Naive thymus-derived CD8-positive, alpha-beta T cell (primary cell): ENCODE measurements around the gene RGPD3. TPM values are rescaled to one million over a fixed set of nuclear protein-coding genes. Genes with fewer than 3 reads are reported as not detected.

Experiments used
- ATAC-seq, 2 donors: fragments of 150-1000 bp; cut with Tn5 transposase in 1 of 2; sonication (Bioruptor Pico), chemical (Tn5 transposase) in 1 of 2; 1 replicate in 1 of 2; 2 replicates in 1 of 2; pipeline ENCODE4 v1.10.0; 2021; ENCODE audit warnings: mild to moderate bottlenecking in 2 of 2, moderate library complexity in 2 of 2
- POLR2A ChIA-PET: fragments of 350-600 bp; sonication (Branson Sonifier 250); formaldehyde crosslinking; loops from one replicate; lab custom pipeline; 2021; ENCODE audit warnings: antibody characterized with exemption; lab: Charles Lee
- DNase-seq, 10 donors: peaks; one replicate each; pipeline versions ENCODE4 v3.0.0 to v3.0.0-alpha.2; 2020 to 2022
- H3K27ac Mint-ChIP-seq, 10 donors: one replicate each; pipeline ENCODE4 v1.8.0; 2020 to 2022; ENCODE audit warnings: mild to moderate bottlenecking in 10 of 10, mixed read lengths in 10 of 10, moderate library complexity in 4 of 10, inconsistent platforms in 1 of 10
- H3K27me3 Mint-ChIP-seq, 5 donors: one replicate each; pipeline ENCODE4 v1.8.0; 2021 to 2022; ENCODE audit warnings: mixed read lengths in 5 of 5
- H3K36me3 Mint-ChIP-seq, 3 donors: one replicate each; pipeline ENCODE4 v1.8.0; 2020 to 2022; ENCODE audit warnings: mixed read lengths in 3 of 3, mild to moderate bottlenecking in 2 of 3, inconsistent platforms in 1 of 3
- H3K4me1 Mint-ChIP-seq, 4 donors: one replicate each; pipeline ENCODE4 v1.8.0; 2021 to 2022; ENCODE audit warnings: mixed read lengths in 4 of 4
- H3K4me3 Mint-ChIP-seq, 10 donors: one replicate each; pipeline ENCODE4 v1.8.0; 2020 to 2022; ENCODE audit warnings: mild to moderate bottlenecking in 10 of 10, mixed read lengths in 10 of 10, moderate library complexity in 6 of 10, inconsistent platforms in 1 of 10
- H3K9me3 Mint-ChIP-seq, 9 donors: one replicate each; pipeline ENCODE4 v1.8.0; 2020 to 2022; ENCODE audit warnings: mixed read lengths in 9 of 9, mild to moderate bottlenecking in 3 of 9, inconsistent platforms in 1 of 9, moderate library complexity in 1 of 9
- polyA plus RNA-seq, 3 donors: library from polyadenylated mRNA; unstranded; fragments of 300-500 nt; fragmentation: Illumina TruSeq; gene quantifications; one replicate each; pipeline ENCODE4 v1.2.3, GENCODE V29; 2021
- total RNA-seq, 8 experiments: library from RNA in 2 of 8; stranded (reverse) in 2 of 8; gene quantifications; one replicate each; pipeline ENCODE4 v1.2.3 and lab custom pipeline; 2021 to 2026

Gene RGPD3
- total and polyA plus RNA-seq, 5 experiments from 2014 or later: 0.06 to 0.17 (median 0.11) TPM; not detected in 1

GRCh38 chr2:106356291-106356690 is 111.9 kb downstream of the RGPD3 start:
- no peak for DNase-seq
- H3K4me3 Mint-ChIP-seq: no peak overlapping the region
- POLR2A ChIA-PET: no interaction called here
- no peaks in the 10 kb centered on the region for H3K4me1 Mint-ChIP-seq
- H3K9me3 Mint-ChIP-seq: no peaks in the 10 kb centered on the region
- H3K27ac Mint-ChIP-seq: no peak overlapping the region
- no peak for ATAC-seq
- H3K27me3 Mint-ChIP-seq: peaks cover 0 to 14% (median 9%) of the 10 kb centered on the region in 5 donors
- H3K36me3 Mint-ChIP-seq: peaks cover 0 to 3% (median 0%) of the 10 kb centered on the region in 3 donors

- Mint-ChIP-seq H3K4me3 (no peak overlapping the region), H3K36me3 (peaks cover 0 to 3% (median 0%) of the 10 kb centered on the region in 3 donors), H3K4me1 (no peaks in the 10 kb centered on the region), H3K9me3 (no peaks in the 10 kb centered on the region), H3K27me3 (peaks cover 0 to 12% (median 0%) of the 10 kb centered on the region in 5 donors), H3K27ac (no peak overlapping the region)
- POLR2A ChIA-PET: no interaction called here
- no peak for DNase-seq
- no peak for ATAC-seq
These were observed 114.5 kb downstream of the RGPD3 start for GRCh38 chr2:106353676-106354075.

- Mint-ChIP-seq H3K27me3 (peaks cover 0 to 11% (median 0%) of the 10 kb centered on the region in 5 donors), H3K27ac (no peak overlapping the region), H3K4me3 (no peak overlapping the region), H3K9me3 (no peaks in the 10 kb centered on the region), H3K4me1 (no peaks in the 10 kb centered on the region), H3K36me3 (peaks cover 0 to 3% (median 0%) of the 10 kb centered on the region in 3 donors)
- POLR2A ChIA-PET: no interaction called here
- no peak for DNase-seq
- ATAC-seq: no peak
These were observed 117.2 kb downstream of the RGPD3 start for GRCh38 chr2:106350980-106351379.

GRCh38 chr2:106344302-106344701 is 123.9 kb downstream of the RGPD3 start:
- Mint-ChIP-seq H3K4me3 (no peak overlapping the region), H3K36me3 (peaks cover 0 to 2% (median 0%) of the 10 kb centered on the region in 3 donors), H3K4me1 (peaks cover 0 to 3% (median under 1%) of the 10 kb centered on the region in 4 donors), H3K9me3 (peaks cover 0 to 4% (median 0%) of the 10 kb centered on the region in 9 donors), H3K27ac (no peak overlapping the region), H3K27me3 (no peaks in the 10 kb centered on the region)
- no peak for DNase-seq
- POLR2A ChIA-PET: interaction anchor here (0.5 kb wide), 1 partner anchor 79 kb away, joined by 3 read pairs; no protein-coding TSS in a partner anchor
- no peak for ATAC-seq

GRCh38 chr2:106343274-106343673 is 124.9 kb downstream of the RGPD3 start:
- POLR2A ChIA-PET: no interaction called here
- Mint-ChIP-seq H3K9me3 (peaks cover 0 to 4% (median 0%) of the 10 kb centered on the region in 9 donors), H3K27me3 (no peaks in the 10 kb centered on the region), H3K36me3 (peaks cover 0 to 2% (median 0%) of the 10 kb centered on the region in 3 donors), H3K4me3 (no peak overlapping the region), H3K4me1 (peaks cover 0 to 3% (median under 1%) of the 10 kb centered on the region in 4 donors), H3K27ac (no peak overlapping the region)
- ATAC-seq (no peak), DNase-seq (no peak)

GRCh38 chr2:106342831-106343251 is 125.4 kb downstream of the RGPD3 start:
- ATAC-seq (no peak), DNase-seq (no peak)
- Mint-ChIP-seq H3K9me3 (peaks cover 0 to 4% (median 0%) of the 10 kb centered on the region in 9 donors), H3K4me3 (no peak overlapping the region), H3K4me1 (peaks cover 0 to 3% (median under 1%) of the 10 kb centered on the region in 4 donors), H3K27me3 (no peaks in the 10 kb centered on the region), H3K27ac (no peak overlapping the region), H3K36me3 (peaks cover 0 to 2% (median 0%) of the 10 kb centered on the region in 3 donors)
- POLR2A ChIA-PET: no interaction called here

GRCh38 chr2:106341666-106342065 is 126.5 kb downstream of the RGPD3 start:
- DNase-seq: no peak
- Mint-ChIP-seq H3K27ac (no peak overlapping the region), H3K4me3 (no peak overlapping the region), H3K27me3 (no peaks in the 10 kb centered on the region), H3K36me3 (peaks cover 0 to 2% (median 0%) of the 10 kb centered on the region in 3 donors), H3K4me1 (peaks cover 0 to 3% (median under 1%) of the 10 kb centered on the region in 4 donors), H3K9me3 (peaks cover 0 to 4% (median 0%) of the 10 kb centered on the region in 9 donors)
- POLR2A ChIA-PET: no interaction called here
- no peak for ATAC-seq

Other genes with a start within 250 kb of the RGPD3 start
- 10 to 100 TPM; 13.1 to 14.1 TPM for gene CD8B2, start 19.0 kb upstream of the RGPD3 start, total RNA-seq
- 10 to 100 TPM; 22.9 to 32.6 (median 28.0) TPM for gene CD8B2, start 19.0 kb upstream of the RGPD3 start, polyA plus RNA-seq